ENCODE results near the gene AFG1L.
"Not testable (repeated sequence)": the region's sequence is repeated elsewhere in the genome, so short reads cannot be mapped to it uniquely, and the experiment has no call there.

Gene AFG1L

DNA sequence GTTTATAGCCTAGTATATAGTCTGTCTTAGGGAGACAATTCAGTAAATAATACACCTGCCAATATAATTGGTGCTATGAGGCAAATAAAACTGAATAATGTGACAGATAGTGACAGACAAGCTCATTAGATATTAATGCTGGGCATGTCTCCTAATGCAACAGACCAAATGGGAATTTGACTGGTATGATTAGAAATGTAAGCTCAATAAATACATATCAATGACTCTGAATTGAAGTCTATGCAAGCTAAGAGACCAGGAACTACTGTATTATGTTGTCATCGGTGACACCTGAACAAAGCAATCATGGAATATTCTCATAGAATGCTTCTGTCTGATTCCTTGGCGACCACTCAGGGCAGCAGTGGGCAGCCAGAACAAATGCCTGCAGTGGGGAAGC is 31.5 kb upstream of the AFG1L start:
- no peak for TF ChIP-seq CTCF (IDR thresholded peaks at IDR 0.05)
- Histone ChIP-seq H3K4me3 (ENCODE audit: low read depth in 1 of 2, low read length in 1 of 2) (no peak overlapping the region), H3K9me3 (no peaks in the 10 kb centered on the region), H3K36me3 (no peaks in the 10 kb centered on the region), H3K4me1 (ENCODE audit: control insufficient read depth in 1 of 2, insufficient read depth in 1 of 2, low read depth in 1 of 2, low read length in 1 of 2) (peaks cover 27 to 28% of the 10 kb centered on the region in 2 experiments), H3K27me3 (no peaks in the 10 kb centered on the region), H3K27ac (no peak overlapping the region)

- no peak for TF ChIP-seq CTCF (IDR thresholded peaks at IDR 0.05)
- Histone ChIP-seq H3K4me1 (ENCODE audit: control insufficient read depth in 1 of 2, insufficient read depth in 1 of 2, low read depth in 1 of 2, low read length in 1 of 2) (no peaks in the 10 kb centered on the region), H3K9me3 (no peaks in the 10 kb centered on the region), H3K27ac (no peak overlapping the region), H3K4me3 (ENCODE audit: low read depth in 1 of 2, low read length in 1 of 2) (no peak overlapping the region), H3K27me3 (no peaks in the 10 kb centered on the region), H3K36me3 (no peaks in the 10 kb centered on the region)
Measured at GRCh38 chr6:108268845-108269244, 26.0 kb upstream of the AFG1L start.

GRCh38 chr6:108269955-108270354 is 24.9 kb upstream of the AFG1L start:
- not testable (repeated sequence) for H3K4me1 ChIP-seq (ENCODE audit: control insufficient read depth in 1 of 2, insufficient read depth in 1 of 2, low read depth in 1 of 2, low read length in 1 of 2); H3K36me3 ChIP-seq; H3K27ac ChIP-seq; H3K4me3 ChIP-seq (ENCODE audit: low read depth in 1 of 2, low read length in 1 of 2); H3K27me3 ChIP-seq; H3K9me3 ChIP-seq

DNA sequence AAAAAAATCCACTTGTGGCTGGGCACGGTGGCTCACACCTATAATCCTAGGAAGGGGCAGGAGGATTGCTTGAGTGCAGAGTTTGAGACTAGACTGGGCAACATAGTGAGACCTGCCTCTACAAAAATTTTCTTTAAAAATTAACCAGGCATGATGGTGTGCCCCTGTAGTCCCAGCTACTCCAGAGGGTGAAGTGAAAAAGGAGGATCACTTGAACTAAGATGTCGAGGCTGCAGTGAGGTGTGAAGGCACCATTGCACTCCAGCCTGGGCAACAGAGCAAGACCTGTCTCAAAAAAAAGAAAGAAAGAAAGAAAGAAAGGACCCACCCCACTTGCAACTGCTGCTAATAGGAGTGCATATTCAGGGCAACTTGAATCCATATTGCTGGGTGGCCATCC is 20.3 kb upstream of the AFG1L start:
- H3K27me3 ChIP-seq = no peaks in the 10 kb centered on the region
- H3K27ac ChIP-seq = no peak overlapping the region
- TF ChIP-seq CTCF (IDR thresholded peaks at IDR 0.05) = no peak
- no peaks in the 10 kb centered on the region for H3K4me1 ChIP-seq (ENCODE audit: control insufficient read depth in 1 of 2, insufficient read depth in 1 of 2, low read depth in 1 of 2, low read length in 1 of 2)
- no peak overlapping the region for H3K4me3 ChIP-seq (ENCODE audit: low read depth in 1 of 2, low read length in 1 of 2)
- no peaks in the 10 kb centered on the region for H3K36me3 ChIP-seq
- no peaks in the 10 kb centered on the region for H3K9me3 ChIP-seq

GRCh38 chr6:108275976-108276375 is 18.9 kb upstream of the AFG1L start:
- Histone ChIP-seq H3K9me3 (no peaks in the 10 kb centered on the region), H3K4me1 (ENCODE audit: control insufficient read depth in 1 of 2, insufficient read depth in 1 of 2, low read depth in 1 of 2, low read length in 1 of 2) (no peaks in the 10 kb centered on the region), H3K27ac (no peak overlapping the region), H3K27me3 (no peaks in the 10 kb centered on the region), H3K4me3 (ENCODE audit: low read depth in 1 of 2, low read length in 1 of 2) (no peak overlapping the region), H3K36me3 (no peaks in the 10 kb centered on the region)
- TF ChIP-seq CTCF (IDR thresholded peaks at IDR 0.05) = no peak

- H3K4me1 ChIP-seq (ENCODE audit: control insufficient read depth in 1 of 2, insufficient read depth in 1 of 2, low read depth in 1 of 2, low read length in 1 of 2) = no peaks in the 10 kb centered on the region
- H3K4me3 ChIP-seq (ENCODE audit: low read depth in 1 of 2, low read length in 1 of 2) = no peak overlapping the region
- no peak for TF ChIP-seq CTCF (IDR thresholded peaks at IDR 0.05)
- H3K36me3 ChIP-seq = no peaks in the 10 kb centered on the region
- H3K27ac ChIP-seq = no peak overlapping the region
- H3K9me3 ChIP-seq = no peaks in the 10 kb centered on the region
- no peaks in the 10 kb centered on the region for H3K27me3 ChIP-seq
Measured at GRCh38 chr6:108277295-108277694, 17.6 kb upstream of the AFG1L start.
